SU-DHL-6 (cell line): ENCODE results near the gene FAM227B.

Experiments used
- H2AFZ ChIP-seq: fragments of 200-600 bp; sonication (generic); 2 replicates; pipeline ENCODE4 v1.6.1; 2014; ENCODE audit warnings: low read depth, mild to moderate bottlenecking, moderate library complexity, mixed read lengths, antibody characterized with exemption, low read length; ENCODE audit not compliant: severe bottlenecking
- H3F3A ChIP-seq: fragments of 200-600 bp; shearing (Covaris generic); 2 replicates; pipeline ENCODE4 v1.6.0; 2016; ENCODE audit warnings: antibody characterized with exemption, mild to moderate bottlenecking; ENCODE audit not compliant: insufficient read depth
- H3K27ac ChIP-seq: fragments of 200-600 bp; sonication (generic); 2 replicates; pipeline ENCODE4 v1.5.1; 2016; ENCODE audit warnings: low read depth, mild to moderate bottlenecking, low read length, moderate library complexity, mixed read lengths
- H3K27me3 ChIP-seq: fragments of 200-600 bp; sonication (generic), shearing (Covaris generic); 2 replicates; pipeline ENCODE4 v1.6.0; 2014; ENCODE audit warnings: mild to moderate bottlenecking, low read length
- H3K36me3 ChIP-seq: fragments of 200-600 bp; sonication (generic); 2 replicates; pipeline ENCODE4 v1.6.1; 2014; ENCODE audit warnings: mild to moderate bottlenecking, low read length, mixed read lengths
- H3K4me2 ChIP-seq: fragments of 300-600, 200-600 bp; shearing (Covaris generic), sonication (generic); 2 replicates; pipeline ENCODE4 v1.6.0; 2014; ENCODE audit warnings: low read length, low read depth, mild to moderate bottlenecking; ENCODE audit not compliant: poor library complexity, severe bottlenecking
- H3K4me3 ChIP-seq: fragments of 200-600 bp; sonication (generic); 2 replicates; pipeline ENCODE4 v1.5.1; 2014; ENCODE audit warnings: antibody characterized with exemption, low read length, mild to moderate bottlenecking, mixed read lengths; ENCODE audit not compliant: insufficient read depth, poor library complexity, severe bottlenecking
- H3K79me2 ChIP-seq: fragments of 200-600 bp; sonication (generic); 2 replicates; pipeline ENCODE4 v1.6.1; 2014; ENCODE audit warnings: mild to moderate bottlenecking, low read length, moderate library complexity; ENCODE audit not compliant: insufficient read depth
- H3K9ac ChIP-seq: fragments of 200-600 bp; sonication (generic); 2 replicates; pipeline ENCODE4 v1.7.0; 2014; ENCODE audit warnings: mild to moderate bottlenecking, low read length
- H3K9me2 ChIP-seq: fragments of 200-600 bp; sonication (generic); replicated peaks from 2 replicates; pipeline ENCODE4 v1.6.1; 2014; ENCODE audit warnings: low read length; ENCODE audit not compliant: insufficient read depth
- H3K9me3 ChIP-seq: fragments of 200-600 bp; sonication (generic); 2 replicates; pipeline ENCODE4 v1.6.1; 2014; ENCODE audit warnings: low read length, mixed read lengths; ENCODE audit not compliant: insufficient read depth
- H4K20me1 ChIP-seq: fragments of 200-600 bp; sonication (generic); 2 replicates; pipeline ENCODE4 v1.6.1; 2014; ENCODE audit warnings: low read depth, mild to moderate bottlenecking, antibody characterized with exemption, low read length, moderate library complexity, mixed read lengths
- CTCF ChIP-seq: fragments of 200-600 bp; sonication (generic); IDR thresholded peaks from one replicate; pipeline ENCODE4 v1.5.1; 2017; ENCODE audit warnings: antibody characterized with exemption, mild to moderate bottlenecking, low read length, moderate library complexity; ENCODE audit not compliant: insufficient read depth, poor library complexity, severe bottlenecking
- EZH2phosphoT487 ChIP-seq: fragments of 200-600 bp; sonication (generic), shearing (Covaris generic); conservative IDR thresholded peaks from 2 replicates; pipeline ENCODE4 v1.6.1; 2018; ENCODE audit warnings: mild to moderate bottlenecking, antibody characterized with exemption, low read length, moderate library complexity, mixed read lengths

FAM227B gene

GRCh38 chr15:49495993-49496753 lies 124.4 kb downstream of the FAM227B start:
- Histone ChIP-seq H3F3A (no peaks in the 10 kb centered on the region), H3K4me3 (no peak overlapping the region), H3K27ac (no peak overlapping the region), H3K9me3 (0 out of 2 replicates have a peak, but pooled peaks cover under 1% of the 10 kb centered on the region), H3K27me3 (no peaks in the 10 kb centered on the region), H3K9me2 (no peaks in the 10 kb centered on the region), H2AFZ (no peak overlapping the region), H3K4me2 (no peak overlapping the region), H3K9ac (no peak overlapping the region), H3K79me2 (no peaks in the 10 kb centered on the region), H3K36me3 (no peaks in the 10 kb centered on the region), H4K20me1 (no peaks in the 10 kb centered on the region)
- TF ChIP-seq EZH2phosphoT487, result no peak
- TF ChIP-seq CTCF, result no peak

- H3K9me3 ChIP-seq, result no peaks in the 10 kb centered on the region
- H3K9me2 ChIP-seq, result no peaks in the 10 kb centered on the region
- H3K27ac ChIP-seq, result no peak overlapping the region
- no peaks in the 10 kb centered on the region for H3F3A ChIP-seq
- H3K79me2 ChIP-seq, result no peaks in the 10 kb centered on the region
- no peaks in the 10 kb centered on the region for H3K27me3 ChIP-seq
- H3K4me3 ChIP-seq, result no peak overlapping the region
- H3K36me3 ChIP-seq, result no peaks in the 10 kb centered on the region
- no peak overlapping the region for H3K9ac ChIP-seq
- TF ChIP-seq CTCF (no peak), EZH2phosphoT487 (no peak)
- no peak overlapping the region for H3K4me2 ChIP-seq
- H4K20me1 ChIP-seq, result no peaks in the 10 kb centered on the region
- H2AFZ ChIP-seq, result no peak overlapping the region
These were observed 125.8 kb downstream of the FAM227B start for GRCh38 chr15:49494842-49495241.

GRCh38 chr15:49492830-49493229 lies 127.8 kb downstream of the FAM227B start:
- Histone ChIP-seq H3F3A (no peaks in the 10 kb centered on the region), H3K9me3 (no peaks in the 10 kb centered on the region), H3K79me2 (no peaks in the 10 kb centered on the region), H3K27me3 (no peaks in the 10 kb centered on the region), H4K20me1 (no peaks in the 10 kb centered on the region), H2AFZ (no peak overlapping the region), H3K4me3 (no peak overlapping the region), H3K36me3 (no peaks in the 10 kb centered on the region), H3K9me2 (no peaks in the 10 kb centered on the region), H3K4me2 (no peak overlapping the region), H3K27ac (no peak overlapping the region), H3K9ac (no peak overlapping the region)
- TF ChIP-seq CTCF (no peak), EZH2phosphoT487 (no peak)
